Measurements from ENCODE around the gene IQGAP3.

The IQGAP3 gene

DNA sequence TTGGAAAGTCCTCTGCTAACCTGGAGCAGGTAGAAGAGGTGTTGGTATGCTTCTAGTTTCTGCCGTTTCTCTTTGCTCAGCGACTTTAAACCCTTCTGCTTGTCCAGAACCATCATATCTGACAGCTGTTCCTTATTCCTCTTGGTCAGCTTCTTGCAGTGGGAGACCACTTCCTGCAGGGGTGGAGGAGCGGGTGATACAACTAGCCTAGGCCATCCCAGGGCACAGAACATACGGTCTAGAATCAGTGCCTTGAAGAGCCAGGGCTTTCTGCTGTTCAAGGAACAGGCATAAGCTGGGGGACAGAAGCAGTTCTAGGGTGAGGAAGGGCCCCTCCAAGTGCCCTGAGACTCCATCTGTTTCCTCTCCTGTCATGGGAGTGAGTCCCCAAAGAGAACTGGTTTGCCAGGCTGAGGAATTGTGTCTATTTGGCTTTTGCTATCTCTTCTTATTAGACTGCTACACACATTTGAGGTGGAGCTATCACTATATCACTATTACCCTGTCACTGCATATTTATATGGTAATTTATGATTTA, 32.5 kb downstream of the IQGAP3 start:
- no peak for DNase-seq

DNA sequence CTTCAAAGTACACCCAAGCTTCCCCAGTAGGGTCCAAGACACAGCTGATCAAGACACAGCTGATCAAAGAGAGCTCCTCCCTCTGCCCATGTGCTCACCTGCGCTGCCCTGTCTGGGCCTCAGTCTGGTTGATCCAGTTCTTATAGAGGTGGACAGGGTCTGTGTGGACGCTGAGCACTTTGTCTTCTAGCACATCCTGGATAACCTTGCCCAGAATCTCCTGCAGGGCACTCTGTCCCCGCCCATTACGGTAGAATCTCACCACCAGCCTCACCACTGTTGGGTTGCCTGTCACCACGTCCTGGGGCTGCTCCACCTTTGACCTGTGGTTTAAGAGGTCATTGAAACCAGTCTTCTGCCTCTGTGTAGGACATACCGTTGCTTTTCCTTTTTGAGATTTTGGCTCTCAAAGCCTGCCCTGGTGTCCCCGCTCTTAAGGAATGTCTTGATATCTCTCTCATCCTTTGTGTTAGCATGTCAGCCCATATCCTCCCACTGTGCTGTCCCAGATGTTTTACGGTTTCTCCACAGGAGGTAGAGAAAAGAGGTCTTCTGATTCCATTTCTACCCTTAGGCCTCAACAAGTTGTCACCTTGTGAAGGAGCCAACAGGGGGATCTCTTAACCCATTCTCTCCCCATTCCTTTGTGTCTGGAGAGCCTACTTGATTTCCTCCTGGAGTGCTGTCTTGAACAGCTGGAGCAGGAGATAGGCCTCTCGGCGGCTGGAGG, 33.5 kb downstream of the IQGAP3 start:
- DNase-seq: no peak

DNA sequence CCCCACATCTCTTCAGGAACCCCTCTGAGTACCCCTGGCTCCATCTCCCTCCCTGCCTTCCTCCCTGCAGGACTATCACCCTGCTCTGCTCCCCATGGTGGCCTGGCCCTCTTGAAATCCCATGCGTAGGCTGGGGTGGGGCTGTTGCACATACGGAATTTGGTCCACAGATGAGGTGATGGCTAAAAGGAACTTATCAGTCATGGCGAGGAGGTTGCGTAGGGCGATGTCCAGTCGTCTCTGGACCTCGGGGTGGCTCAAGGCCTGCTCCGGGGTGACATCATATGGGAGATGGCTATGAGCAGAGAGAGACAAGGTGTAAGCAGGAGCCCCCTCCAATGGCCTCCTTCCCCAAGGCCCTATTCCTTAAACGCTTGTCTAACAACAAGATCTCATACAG, 35.3 kb downstream of the IQGAP3 start:
- DNase-seq: no peak

DNA sequence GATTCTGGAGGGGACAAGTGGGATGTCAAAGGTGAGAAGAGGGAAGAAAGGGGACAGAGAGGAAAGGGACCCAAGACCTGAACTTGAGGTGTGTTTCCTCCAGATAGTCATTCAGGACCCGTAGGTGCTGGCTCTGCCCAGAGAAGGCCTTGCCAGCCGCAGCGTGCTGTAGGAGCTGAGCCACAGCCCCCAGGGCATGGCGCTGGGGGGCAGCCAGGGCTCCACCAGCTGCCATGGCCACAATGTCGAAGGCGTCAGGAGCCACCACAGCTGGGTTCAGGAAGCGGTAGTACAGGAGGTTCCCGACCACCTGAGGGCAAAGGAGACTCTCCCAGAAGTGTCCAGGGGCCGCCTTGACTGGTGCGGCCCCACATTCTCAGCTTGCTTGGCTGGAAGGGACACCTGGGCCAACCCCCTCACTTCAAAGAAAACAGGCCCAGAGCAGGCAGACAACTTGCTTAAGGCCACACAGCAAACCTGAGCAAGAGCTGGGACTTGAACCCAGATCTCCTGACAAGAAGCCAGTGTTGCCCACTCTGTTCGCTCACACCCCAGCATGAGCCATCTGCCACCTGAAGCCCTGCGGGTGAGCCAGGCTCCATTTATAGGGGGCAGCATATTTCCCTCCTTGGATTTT, 37.8 kb downstream of the IQGAP3 start:
- DNase-seq: no peak

DNA sequence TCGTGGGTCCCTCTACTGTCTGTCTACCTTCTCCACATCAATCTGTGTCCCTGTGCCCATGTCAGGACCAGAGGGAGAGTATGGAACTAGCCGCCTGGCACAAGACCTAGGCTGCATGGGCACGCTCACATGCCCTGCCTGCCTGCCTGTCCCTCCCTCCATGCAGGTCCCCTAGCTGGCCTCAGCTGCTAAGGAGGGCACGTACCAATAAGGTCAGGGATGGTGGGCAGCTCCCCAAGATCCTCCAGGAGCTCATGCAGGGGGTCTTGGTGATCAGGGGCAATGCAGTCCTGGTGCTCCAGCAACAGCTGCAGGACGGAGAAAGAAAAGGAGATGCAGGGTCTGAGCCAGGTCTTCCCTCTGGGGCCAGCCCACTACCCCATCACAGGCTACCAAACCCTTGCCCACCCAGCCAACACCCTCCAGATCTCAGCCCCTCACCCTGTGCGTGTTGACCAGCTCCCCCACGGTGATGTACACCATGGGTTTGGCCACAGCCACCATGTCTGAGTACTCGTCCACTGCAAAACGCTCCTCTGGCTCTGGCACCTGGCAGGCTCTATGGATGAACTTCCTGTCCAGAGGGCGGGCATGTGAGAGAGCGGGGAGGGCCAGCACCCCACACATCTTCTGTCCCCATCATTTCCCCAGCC, 38.7 kb downstream of the IQGAP3 start:
- no peak for DNase-seq

DNA sequence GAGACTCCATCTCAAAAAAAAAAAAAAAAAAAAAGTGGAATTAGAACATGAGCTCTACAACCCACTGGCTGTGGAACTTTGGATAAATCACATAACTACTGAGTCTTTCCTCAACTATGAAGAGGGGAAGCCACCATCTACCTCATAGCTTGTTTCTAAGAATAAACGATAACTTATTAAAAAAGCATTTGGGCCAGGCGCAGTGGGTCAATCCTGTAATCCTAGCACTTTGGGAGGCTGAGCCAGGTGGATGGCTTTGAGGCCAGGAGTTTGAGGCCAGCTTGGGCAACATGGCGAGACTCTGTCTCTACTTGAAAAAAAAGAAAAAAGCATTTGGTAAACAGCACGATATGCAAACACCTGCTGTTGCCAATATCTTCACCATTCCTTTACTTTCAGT, 40.0 kb downstream of the IQGAP3 start:
- DNase-seq: no peak

DNA sequence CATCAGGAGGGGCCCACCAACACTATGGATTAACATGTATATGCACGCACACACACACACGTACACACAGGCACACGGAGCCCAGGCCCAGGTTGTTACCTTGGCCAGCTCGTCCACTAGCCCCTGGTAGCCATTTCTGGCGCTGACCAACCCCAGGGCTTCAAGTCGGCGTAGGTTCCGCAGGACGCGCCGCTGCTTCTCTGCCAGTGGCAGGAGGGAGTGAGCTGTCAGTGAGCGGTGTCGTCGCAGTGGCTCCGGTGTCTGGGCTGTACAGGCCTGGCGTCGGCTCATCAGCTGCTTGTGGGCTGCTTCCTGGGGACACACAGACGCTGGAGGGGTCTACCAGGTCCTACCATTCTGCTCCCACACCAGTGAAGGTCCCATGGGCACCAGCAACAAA, 42.4 kb downstream of the IQGAP3 start:
- no peak for DNase-seq

DNA sequence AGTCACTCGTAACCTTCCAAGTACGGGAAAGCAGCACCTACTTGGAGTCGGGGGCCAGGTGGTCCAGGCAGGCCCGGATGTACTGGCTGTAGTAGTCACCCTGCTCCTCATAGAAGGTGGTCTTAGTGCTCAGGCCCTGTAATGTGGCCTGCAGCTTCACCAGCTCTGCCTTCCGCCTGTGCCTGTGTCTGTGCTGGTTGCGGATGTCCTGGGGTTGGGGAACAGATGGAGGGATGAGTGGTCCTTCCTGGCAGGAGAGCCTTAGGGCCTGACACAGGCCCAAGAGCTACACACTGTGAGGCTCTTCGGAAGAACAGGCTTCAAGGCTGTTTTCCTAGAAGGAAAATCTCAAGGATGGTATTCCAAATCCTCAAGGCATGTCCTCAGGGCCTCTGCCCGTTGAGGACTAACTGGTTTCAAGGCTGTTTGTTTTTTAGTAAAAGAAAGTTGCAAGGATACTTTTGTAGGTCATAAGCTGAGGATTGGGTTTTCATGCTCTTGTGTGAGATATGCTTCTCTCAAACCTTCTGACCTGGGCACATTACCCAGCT, 43.4 kb downstream of the IQGAP3 start:
- DNase-seq: no peak

- no peak for DNase-seq
Observed at GRCh38 chr1:156528231-156528630, 44.1 kb downstream of the IQGAP3 start.

- DNase-seq: peak; percentile 85
Observed at GRCh38 chr1:156527584-156527983, 44.8 kb downstream of the IQGAP3 start.

- peak; percentile 41 for DNase-seq
Observed at GRCh38 chr1:156525856-156526489, 46.4 kb downstream of the IQGAP3 start.

DNA sequence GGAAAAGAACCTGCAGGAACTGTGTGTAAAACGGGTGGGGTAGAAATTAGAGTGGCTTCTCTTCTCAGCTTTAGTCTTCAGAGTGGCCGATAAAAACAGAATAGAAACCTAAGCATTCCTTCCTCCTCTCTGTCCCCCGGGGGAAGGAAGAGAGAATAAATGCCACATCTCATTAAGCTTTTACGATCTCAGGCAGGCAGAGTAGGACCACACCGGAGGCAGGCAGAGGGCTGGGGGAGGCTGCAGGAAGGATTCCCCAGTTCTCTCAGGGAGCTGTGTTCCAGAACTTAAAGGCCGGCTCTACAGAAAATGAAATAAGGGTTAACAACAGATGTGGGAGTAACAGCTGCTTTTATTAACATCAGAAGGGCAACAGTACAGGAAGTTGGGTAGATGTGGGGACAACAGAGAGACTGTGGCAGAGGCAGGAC, 47.3 kb downstream of the IQGAP3 start:
- no peak for DNase-seq

DNA sequence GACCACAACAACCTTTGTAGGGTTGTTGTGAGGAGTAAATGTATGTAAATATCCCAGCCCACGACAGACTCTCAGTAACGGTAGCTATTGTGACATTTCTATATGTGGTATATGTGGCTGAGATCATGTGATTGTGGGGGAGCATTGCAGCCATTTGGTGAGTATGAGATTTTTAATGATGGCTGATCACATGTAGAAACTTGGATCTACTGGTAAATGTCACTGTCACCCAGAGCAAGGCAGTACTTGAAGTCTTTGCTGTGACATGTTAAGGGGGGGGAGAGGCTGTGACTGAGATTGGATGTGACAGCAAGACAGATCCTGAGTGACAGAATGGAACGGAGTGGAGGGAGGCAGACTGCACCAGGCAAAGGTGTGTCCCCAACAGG, 47.9 kb downstream of the IQGAP3 start:
- DNase-seq: peak; percentile 41

GRCh38 chr1:156523801-156524480, 48.4 kb downstream of the IQGAP3 start:
- peak; percentile 28 for DNase-seq

DNA sequence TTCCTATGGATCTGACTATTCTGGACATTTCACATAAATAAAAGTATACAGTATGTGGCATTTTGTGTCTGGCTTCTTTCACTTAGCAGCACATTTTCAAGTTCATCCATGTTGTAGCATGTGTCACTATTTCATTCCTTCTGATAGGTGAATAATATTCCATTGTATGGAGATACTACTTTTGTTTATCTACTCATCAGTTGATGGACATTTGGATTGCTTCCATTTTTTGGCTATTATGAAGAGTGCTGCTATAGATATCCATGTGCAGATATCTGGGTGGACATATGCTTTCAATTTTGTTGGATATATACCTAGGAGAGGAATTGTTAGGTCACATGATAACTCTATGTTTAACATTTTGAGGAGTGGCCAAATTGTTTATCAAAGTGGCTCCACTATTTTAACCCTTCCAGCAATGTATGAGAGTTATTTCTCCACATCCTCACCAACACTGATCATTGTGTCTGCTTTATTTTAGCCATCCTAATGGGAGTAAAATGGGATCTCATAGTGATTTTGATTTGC, 49.9 kb downstream of the IQGAP3 start:
- DNase-seq: no peak

GRCh38 chr1:156517748-156518147, 54.6 kb downstream of the IQGAP3 start:
- no peak for DNase-seq

DNA sequence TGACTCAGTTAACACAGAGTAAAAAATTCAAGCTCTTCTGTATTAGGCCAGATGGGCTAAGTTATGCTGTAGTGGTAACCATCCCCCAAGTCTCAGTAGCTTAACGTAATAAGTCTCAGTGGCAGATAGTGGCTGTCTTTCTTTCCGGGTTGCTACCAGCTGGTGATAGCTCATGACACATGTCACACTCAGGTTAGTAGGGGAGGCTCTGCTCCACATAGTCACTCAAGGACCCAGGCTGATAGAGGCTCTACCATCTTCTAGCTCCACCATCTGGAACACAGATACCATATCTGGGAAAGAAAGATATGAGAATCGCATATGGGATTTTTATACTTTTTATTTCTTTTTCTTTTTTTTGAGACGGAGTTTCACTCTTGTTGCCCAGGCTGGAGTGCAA, 55.5 kb downstream of the IQGAP3 start:
- peak; percentile 89 for DNase-seq

GRCh38 chr1:156515956-156516355, 56.4 kb downstream of the IQGAP3 start:
- DNase-seq: no peak

DNA sequence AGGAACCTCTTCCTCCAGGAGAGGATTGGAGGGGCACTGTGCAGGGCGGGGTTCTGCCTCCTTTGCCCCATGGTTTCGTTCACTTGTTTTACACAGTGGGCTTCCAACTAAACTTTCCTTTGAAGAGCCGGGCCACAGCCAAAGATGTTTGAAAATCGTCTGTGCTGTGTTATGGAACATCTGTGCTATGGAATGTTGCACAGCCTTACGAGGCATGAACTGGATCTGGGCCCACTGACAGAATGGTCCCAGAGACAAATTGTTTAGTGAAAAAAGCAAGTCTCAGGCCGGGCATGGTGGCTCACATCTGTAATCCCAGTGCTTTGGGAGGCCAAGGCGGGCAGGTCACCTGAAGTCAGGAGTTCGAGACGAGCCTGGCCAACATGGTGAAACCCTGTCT, 59.2 kb downstream of the IQGAP3 start:
- no peak for DNase-seq

- no peak for DNase-seq
Observed at GRCh38 chr1:156511644-156512043, 60.7 kb downstream of the IQGAP3 start.

GRCh38 chr1:156510709-156511108, 61.7 kb downstream of the IQGAP3 start:
- DNase-seq: no peak

DNA sequence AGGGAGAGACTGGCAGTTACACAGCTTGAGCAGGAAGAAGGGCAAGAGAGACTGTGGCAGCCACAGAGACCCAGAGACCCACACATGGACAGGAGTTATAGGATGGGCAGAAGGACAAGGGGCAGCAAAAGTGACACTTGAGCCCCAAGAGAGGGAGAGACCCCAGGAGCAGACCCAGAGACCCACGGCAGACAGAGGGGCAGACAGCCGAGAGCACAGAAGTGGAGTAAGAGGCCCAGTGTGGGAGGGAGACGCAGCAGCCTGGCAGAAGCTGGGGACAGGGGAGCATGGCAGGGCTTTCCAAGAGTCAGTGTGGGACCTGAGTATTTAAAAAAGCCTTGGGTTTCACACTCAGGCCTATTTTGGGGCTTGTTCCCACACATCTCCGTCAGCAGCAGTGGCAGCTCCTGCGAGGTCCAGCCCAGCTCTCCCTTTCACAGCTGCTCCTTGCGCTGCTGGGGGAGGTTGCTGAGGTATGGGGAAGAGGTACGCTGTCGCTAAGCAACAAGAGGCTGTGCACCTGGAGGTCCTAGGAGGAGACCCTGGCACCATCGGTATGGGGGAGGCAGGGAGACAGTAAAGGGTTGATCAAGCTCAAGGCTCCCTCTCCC, 62.8 kb downstream of the IQGAP3 start:
- no peak for DNase-seq
